WTC11 (cell line): ENCODE measurements around the gene VEPH1. TPM values are rescaled to one million over a fixed set of nuclear protein-coding genes. Genes with fewer than 3 reads are reported as not detected.

Experiments used
- ATAC-seq: fragments of 200-7000 bp; cut with Tn5 transposase; 2 replicates; pipeline ENCODE4 v1.10.0; 2021; ENCODE audit warnings: mild to moderate bottlenecking, moderate library complexity
- CTCF ChIA-PET: fragments of 300-600 bp; sonication (Branson Sonifier 250); formaldehyde crosslinking; loops from one replicate; lab custom pipeline; 2021; ENCODE audit warnings: antibody characterized with exemption; lab: Charles Lee
- POLR2A ChIA-PET: fragments of 350-600 bp; sonication (Branson Sonifier 250); formaldehyde crosslinking; loops from one replicate; lab custom pipeline; 2021; ENCODE audit warnings: antibody characterized with exemption; lab: Charles Lee
- DNase-seq: peaks from one replicate; pipeline ENCODE4 v3.0.0; 2021; ENCODE audit warnings: low spot score
- H3K27ac Mint-ChIP-seq: 2 replicates; pipeline ENCODE4 v1.8.0; 2021; ENCODE audit warnings: mixed read lengths
- H3K27me3 Mint-ChIP-seq: 2 replicates; pipeline ENCODE4 v1.8.0; 2021; ENCODE audit warnings: low read depth, mild to moderate bottlenecking, moderate library complexity, mixed read lengths
- H3K36me3 Mint-ChIP-seq: 2 replicates; pipeline ENCODE4 v1.8.0; 2021; ENCODE audit warnings: mixed read lengths
- H3K4me1 Mint-ChIP-seq: 2 replicates; pipeline ENCODE4 v1.8.0; 2022; ENCODE audit warnings: mixed read lengths
- H3K4me3 Mint-ChIP-seq: 2 replicates; pipeline ENCODE4 v1.8.0; 2021; ENCODE audit warnings: mild to moderate bottlenecking, moderate library complexity, mixed read lengths
- H3K9me3 Mint-ChIP-seq: 2 replicates; pipeline ENCODE4 v1.8.0; 2021; ENCODE audit warnings: mixed read lengths
- ARID4B ChIP-seq: sonication (generic); formaldehyde crosslinking; IDR thresholded peaks from 2 replicates; pipeline ENCODE4 v1.8.0; 2023; ENCODE audit warnings: missing genetic modification reagents, mild to moderate bottlenecking, borderline replicate concordance
- CREM ChIP-seq: sonication (generic); formaldehyde crosslinking; IDR thresholded peaks from 2 replicates; pipeline ENCODE4 v1.8.1; 2022; ENCODE audit warnings: mild to moderate bottlenecking, missing genetic modification reagents, moderate library complexity
- EMX1 ChIP-seq: fragments of 250-450 bp; sonication (Bioruptor Pico); IDR thresholded peaks from 2 replicates; pipeline ENCODE4 v1.8.0; 2021; ENCODE audit warnings: mild to moderate bottlenecking
- ETV6 ChIP-seq: sonication (generic); formaldehyde crosslinking; IDR thresholded peaks from 2 replicates; pipeline ENCODE4 v1.8.1; 2022; ENCODE audit warnings: mild to moderate bottlenecking, missing genetic modification reagents
- GRHL2 ChIP-seq: fragments of 250-450 bp; sonication (Bioruptor Pico); IDR thresholded peaks from 2 replicates; pipeline ENCODE4 v1.8.0; 2022; ENCODE audit warnings: mild to moderate bottlenecking, moderate library complexity; ENCODE audit not compliant: insufficient replicate concordance, severe bottlenecking
- IRF2 ChIP-seq: sonication (generic); formaldehyde crosslinking; IDR thresholded peaks from 2 replicates; pipeline ENCODE4 v1.8.0; 2022; ENCODE audit warnings: low read depth, missing genetic modification reagents, borderline replicate concordance
- SMAD3 ChIP-seq: sonication (generic); formaldehyde crosslinking; IDR thresholded peaks from 2 replicates; pipeline ENCODE4 v1.8.0; 2022; ENCODE audit warnings: missing genetic modification reagents, mild to moderate bottlenecking, borderline replicate concordance
- SMAD4 ChIP-seq: sonication (generic); formaldehyde crosslinking; IDR thresholded peaks from 2 replicates; pipeline ENCODE4 v1.8.0; 2022; ENCODE audit warnings: mild to moderate bottlenecking, missing genetic modification reagents
- SP1 ChIP-seq: sonication (generic); formaldehyde crosslinking; conservative IDR thresholded peaks from 2 replicates; pipeline ENCODE4 v1.8.1; 2022; ENCODE audit warnings: missing genetic modification reagents
- TP53 ChIP-seq: sonication (generic); formaldehyde crosslinking; IDR thresholded peaks from 2 replicates; pipeline ENCODE4 v1.8.1; 2023; ENCODE audit warnings: mild to moderate bottlenecking, missing genetic modification reagents
- ZMAT4 ChIP-seq: fragments of 250-450 bp; sonication (Bioruptor Pico); IDR thresholded peaks from 2 replicates; pipeline ENCODE4 v1.9.0; 2021; ENCODE audit warnings: mild to moderate bottlenecking
- ZNF232 ChIP-seq: sonication (generic); formaldehyde crosslinking; IDR thresholded peaks from 2 replicates; pipeline ENCODE4 v1.8.0; 2022; ENCODE audit warnings: mild to moderate bottlenecking, missing genetic modification reagents
- ZNF281 ChIP-seq: sonication (generic); formaldehyde crosslinking; IDR thresholded peaks from 2 replicates; pipeline ENCODE4 v1.8.0; 2023; ENCODE audit warnings: mild to moderate bottlenecking, missing genetic modification reagents
- ZNF425 ChIP-seq: fragments of 250-450 bp; sonication (Bioruptor Pico); conservative IDR thresholded peaks from 2 replicates; pipeline ENCODE4 v1.9.0; 2021; ENCODE audit warnings: mild to moderate bottlenecking
- ZNF532 ChIP-seq: fragments of 250-450 bp; sonication (Bioruptor Pico); IDR thresholded peaks from 2 replicates; pipeline ENCODE4 v1.9.0; 2021; ENCODE audit warnings: mild to moderate bottlenecking, borderline replicate concordance
- total RNA-seq: library from RNA; stranded (reverse); gene quantifications from 3 replicates; pipeline ENCODE4 v1.2.3, GENCODE V29; 2021
- TF ChIP-seq, protein P1 (sequence below): sonication (generic); formaldehyde crosslinking; IDR thresholded peaks from 2 replicates; pipeline ENCODE4 v1.8.1; 2023; ENCODE audit warnings: mild to moderate bottlenecking, missing genetic modification reagents, moderate library complexity
- TF ChIP-seq, protein P2 (sequence below): fragments of 250-450 bp; sonication (Bioruptor Pico); IDR thresholded peaks from 2 replicates; pipeline ENCODE4 v1.9.0; 2021; ENCODE audit warnings: moderate library complexity, mild to moderate bottlenecking, inconsistent platforms, borderline replicate concordance

VEPH1 gene
- total RNA-seq, 1 experiment from 2014 or later = 10.8 TPM

- TF ChIP-seq, protein P1, sequence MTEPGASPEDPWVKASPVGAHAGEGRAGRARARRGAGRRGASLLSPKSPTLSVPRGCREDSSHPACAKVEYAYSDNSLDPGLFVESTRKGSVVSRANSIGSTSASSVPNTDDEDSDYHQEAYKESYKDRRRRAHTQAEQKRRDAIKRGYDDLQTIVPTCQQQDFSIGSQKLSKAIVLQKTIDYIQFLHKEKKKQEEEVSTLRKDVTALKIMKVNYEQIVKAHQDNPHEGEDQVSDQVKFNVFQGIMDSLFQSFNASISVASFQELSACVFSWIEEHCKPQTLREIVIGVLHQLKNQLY = no peak
- TF ChIP-seq ETV6 (CRISPR knock-in tag) (no peak), ZNF425 (CRISPR knock-in tag) (no peak), SP1 (CRISPR knock-in tag) (no peak), IRF2 (CRISPR knock-in tag) (no peak), EMX1 (CRISPR knock-in tag) (no peak), SMAD3 (no peak), ZNF532 (no peak), ARID4B (CRISPR knock-in tag) (no peak)
- TF ChIP-seq, protein P2, sequence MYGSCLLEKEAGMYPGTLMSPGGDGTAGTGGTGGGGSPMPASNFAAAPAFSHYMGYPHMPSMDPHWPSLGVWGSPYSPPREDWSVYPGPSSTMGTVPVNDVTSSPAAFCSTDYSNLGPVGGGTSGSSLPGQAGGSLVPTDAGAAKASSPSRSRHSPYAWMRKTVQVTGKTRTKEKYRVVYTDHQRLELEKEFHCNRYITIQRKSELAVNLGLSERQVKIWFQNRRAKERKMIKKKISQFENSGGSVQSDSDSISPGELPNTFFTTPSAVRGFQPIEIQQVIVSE = no peak
These were observed 96.8 kb downstream of the VEPH1 start (continued) for GRCh38 chr3:157406394-157406793.

GRCh38 chr3:157405457-157405856 is 97.8 kb downstream of the VEPH1 start:
- H3K4me3 Mint-ChIP-seq = no peak overlapping the region
- CTCF ChIA-PET = no interaction called here
- no peaks in the 10 kb centered on the region for H3K9me3 Mint-ChIP-seq
- no peak for ATAC-seq
- no peak overlapping the region for H3K27ac Mint-ChIP-seq
- no peak for DNase-seq
- POLR2A ChIA-PET = no interaction called here
- peaks cover 26% of the 10 kb centered on the region for H3K4me1 Mint-ChIP-seq
- TF ChIP-seq SMAD4 (CRISPR knock-in tag) (no peak), ZNF281 (CRISPR knock-in tag) (no peak), ZMAT4 (CRISPR knock-in tag) (no peak), ZNF232 (CRISPR knock-in tag) (no peak), GRHL2 (CRISPR knock-in tag) (no peak), CREM (no peak), TP53 (CRISPR knock-in tag) (no peak)
- no peaks in the 10 kb centered on the region for H3K36me3 Mint-ChIP-seq
- H3K27me3 Mint-ChIP-seq = no peaks in the 10 kb centered on the region
